ENCODE results near the gene ALKBH7.
"Not testable (repeated sequence)": the region's sequence is repeated elsewhere in the genome, so short reads cannot be mapped to it uniquely, and the experiment has no call there.

The ALKBH7 gene

DNA sequence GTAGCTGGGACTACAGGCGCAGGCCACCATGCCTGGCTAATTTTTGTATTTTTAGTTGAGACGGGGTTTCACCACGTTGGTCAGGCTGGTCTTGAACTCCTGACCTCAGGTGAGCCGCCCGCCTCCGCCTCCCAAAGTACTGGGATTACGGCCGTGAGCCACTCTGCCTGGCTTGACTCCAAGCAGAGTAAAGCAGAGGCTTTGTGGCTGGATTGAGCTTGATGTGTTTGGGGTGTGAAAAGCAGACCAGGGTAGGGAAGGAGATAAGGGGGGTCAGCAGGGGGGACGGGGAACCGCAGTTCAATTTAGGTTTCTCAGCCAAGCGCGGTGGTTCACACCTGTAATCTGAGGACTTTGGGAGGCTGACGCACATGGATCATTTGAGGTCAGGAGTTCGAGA lies 15.4 kb upstream of the ALKBH7 start:
- H3K9me3 Mint-ChIP-seq: no peaks in the 10 kb centered on the region
- no peaks in the 10 kb centered on the region for H3K27me3 Mint-ChIP-seq (ENCODE audit: low read depth)
- peaks cover under 1% of the 10 kb centered on the region for H3K4me1 Mint-ChIP-seq (ENCODE audit: low read depth)
- no peak overlapping the region for H3K27ac Mint-ChIP-seq
- peaks cover 2% of the 10 kb centered on the region for H3K36me3 Mint-ChIP-seq (ENCODE audit: low read depth)
- H3K4me3 Mint-ChIP-seq: no peak overlapping the region
- DNase-seq (ENCODE audit: low spot score): no peak

DNA sequence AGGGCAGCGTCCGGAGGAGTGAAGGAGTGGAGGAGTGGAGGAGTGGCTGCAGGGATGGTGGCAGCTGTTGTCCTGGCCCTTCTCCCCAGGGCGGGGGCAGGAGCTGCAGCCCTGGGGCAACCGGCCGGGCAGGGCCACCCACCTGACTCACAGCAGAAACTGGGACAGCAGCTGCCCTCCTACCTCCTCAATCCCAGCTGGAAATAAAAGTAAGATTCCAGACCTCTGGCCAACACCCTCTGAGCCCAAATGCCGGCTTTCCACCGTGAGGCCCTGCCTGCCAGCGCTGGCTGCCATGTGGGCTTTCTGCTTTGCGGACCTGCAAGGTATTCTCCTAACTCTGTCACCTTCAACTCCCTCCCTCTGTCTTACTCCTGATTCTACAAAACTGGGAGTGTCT lies 14.6 kb upstream of the ALKBH7 start:
- no peaks in the 10 kb centered on the region for H3K27me3 Mint-ChIP-seq (ENCODE audit: low read depth)
- H3K4me1 Mint-ChIP-seq (ENCODE audit: low read depth): peaks cover 8% of the 10 kb centered on the region
- H3K4me3 Mint-ChIP-seq: no peak overlapping the region
- no peaks in the 10 kb centered on the region for H3K9me3 Mint-ChIP-seq
- peaks cover 9% of the 10 kb centered on the region for H3K36me3 Mint-ChIP-seq (ENCODE audit: low read depth)
- no peak overlapping the region for H3K27ac Mint-ChIP-seq
- DNase-seq (ENCODE audit: low spot score): no peak

- Mint-ChIP-seq H3K4me3 (no peak overlapping the region), H3K27ac (no peak overlapping the region)
These were observed 12.8 kb upstream of the ALKBH7 start for GRCh38 chr19:6359568-6360341.

GRCh38 chr19:6360445-6360844 lies 12.1 kb upstream of the ALKBH7 start:
- not testable (repeated sequence) for H3K9me3 Mint-ChIP-seq; H3K27ac Mint-ChIP-seq; H3K27me3 Mint-ChIP-seq (ENCODE audit: low read depth); DNase-seq (ENCODE audit: low spot score)
- Mint-ChIP-seq H3K36me3 (ENCODE audit: low read depth) (peaks cover 22% of the 10 kb centered on the region), H3K4me1 (ENCODE audit: low read depth) (peaks cover 11% of the 10 kb centered on the region), H3K4me3 (peak overlapping the region; percentile 57)

More at GRCh38 chr19:6359568-6360341, 12.8 kb upstream of the ALKBH7 start:
- H3K27me3 Mint-ChIP-seq (ENCODE audit: low read depth): no peaks in the 10 kb centered on the region
- DNase-seq (ENCODE audit: low spot score): no peak
- H3K36me3 Mint-ChIP-seq (ENCODE audit: low read depth): peaks cover 17% of the 10 kb centered on the region
- H3K9me3 Mint-ChIP-seq: no peaks in the 10 kb centered on the region
- peaks cover 11% of the 10 kb centered on the region for H3K4me1 Mint-ChIP-seq (ENCODE audit: low read depth)

DNA sequence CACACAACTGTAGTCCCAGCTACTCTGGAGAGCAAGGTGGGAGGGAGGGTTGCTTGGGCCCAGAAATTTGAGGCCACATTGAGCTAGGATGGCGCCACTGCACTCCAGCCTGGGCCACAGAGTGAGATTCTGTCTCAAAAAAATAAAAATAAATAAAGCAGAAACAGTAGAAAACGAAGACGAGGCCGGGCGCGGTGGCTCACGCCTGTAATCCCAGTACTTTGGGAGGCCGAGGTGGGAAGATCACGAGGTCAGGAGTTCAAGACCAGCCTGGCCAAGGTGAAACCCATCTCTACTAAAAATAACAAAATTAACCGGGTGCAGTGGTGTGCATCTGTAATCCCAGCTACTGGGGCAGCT lies 11.8 kb upstream of the ALKBH7 start:
- peak overlapping the region; percentile 100 for H3K27ac Mint-ChIP-seq

DNA sequence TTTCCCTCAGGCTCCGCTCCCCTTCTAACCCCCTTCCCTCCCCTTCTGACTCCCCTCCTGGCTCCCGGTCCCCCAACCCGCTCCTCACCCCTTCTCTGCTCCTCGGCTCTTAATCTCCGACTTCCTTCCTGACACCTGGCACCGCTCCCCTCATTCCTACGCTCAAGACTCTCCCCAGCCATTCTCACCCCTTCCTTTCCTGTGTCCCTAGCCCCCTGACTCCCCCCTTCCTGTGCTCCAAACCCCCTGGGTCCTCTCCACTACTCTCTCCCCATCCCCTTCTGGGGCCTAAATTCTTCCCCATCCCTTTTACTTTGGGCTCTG lies 10.6 kb upstream of the ALKBH7 start:
- H3K9me3 Mint-ChIP-seq: no peaks in the 10 kb centered on the region
- H3K27ac Mint-ChIP-seq: peak overlapping the region; percentile 100
- peaks cover 34% of the 10 kb centered on the region for H3K36me3 Mint-ChIP-seq (ENCODE audit: low read depth)
- peaks cover 11% of the 10 kb centered on the region for H3K4me1 Mint-ChIP-seq (ENCODE audit: low read depth)
- H3K27me3 Mint-ChIP-seq (ENCODE audit: low read depth): no peaks in the 10 kb centered on the region
- H3K4me3 Mint-ChIP-seq: peak overlapping the region; percentile 99
- no peak for DNase-seq (ENCODE audit: low spot score)

More for the DNA sequence above, 11.8 kb upstream of the ALKBH7 start:
- not testable (repeated sequence) for H3K27me3 Mint-ChIP-seq (ENCODE audit: low read depth); H3K9me3 Mint-ChIP-seq; DNase-seq (ENCODE audit: low spot score)
- Mint-ChIP-seq H3K36me3 (ENCODE audit: low read depth) (peaks cover 26% of the 10 kb centered on the region), H3K4me3 (peak overlapping the region; percentile 99), H3K4me1 (ENCODE audit: low read depth) (peaks cover 11% of the 10 kb centered on the region)

DNA sequence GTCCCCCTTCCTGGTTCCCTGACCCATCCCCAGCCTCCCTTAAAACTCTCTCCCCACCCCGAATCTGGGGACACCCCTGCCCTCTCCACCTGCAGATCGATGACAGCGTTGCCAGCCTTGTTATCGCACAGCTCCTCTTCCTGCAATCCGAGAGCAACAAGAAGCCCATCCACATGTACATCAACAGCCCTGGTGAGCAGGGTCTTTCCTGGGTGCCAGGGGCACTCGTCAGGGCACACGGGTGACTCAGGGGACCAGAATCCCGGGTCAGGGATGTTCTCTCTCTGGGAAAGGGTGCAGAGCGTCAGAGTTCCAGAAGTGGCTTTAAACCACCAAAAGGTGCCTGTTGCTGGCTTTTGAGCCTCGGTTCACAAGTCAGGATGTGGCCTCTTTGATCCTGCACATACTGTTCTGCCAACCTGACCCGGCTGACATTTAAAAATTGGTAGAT lies 10.2 kb upstream of the ALKBH7 start:
- Mint-ChIP-seq H3K36me3 (ENCODE audit: low read depth) (peaks cover 36% of the 10 kb centered on the region), H3K4me3 (peak overlapping the region; percentile 99), H3K9me3 (no peaks in the 10 kb centered on the region), H3K27ac (peak overlapping the region; percentile 100), H3K27me3 (ENCODE audit: low read depth) (no peaks in the 10 kb centered on the region), H3K4me1 (ENCODE audit: low read depth) (peaks cover 11% of the 10 kb centered on the region)
- peak; percentile 18 for DNase-seq (ENCODE audit: low spot score)

GRCh38 chr19:6364353-6364752 lies 8.2 kb upstream of the ALKBH7 start:
- DNase-seq (ENCODE audit: low spot score): no peak
- peaks cover 48% of the 10 kb centered on the region for H3K36me3 Mint-ChIP-seq (ENCODE audit: low read depth)
- peak overlapping the region; percentile 67 for H3K27ac Mint-ChIP-seq
- H3K4me1 Mint-ChIP-seq (ENCODE audit: low read depth): peaks cover 11% of the 10 kb centered on the region
- H3K4me3 Mint-ChIP-seq: peak overlapping the region; percentile 29
- H3K27me3 Mint-ChIP-seq (ENCODE audit: low read depth): no peaks in the 10 kb centered on the region
- no peaks in the 10 kb centered on the region for H3K9me3 Mint-ChIP-seq

- H3K9me3 Mint-ChIP-seq: no peaks in the 10 kb centered on the region
- H3K4me3 Mint-ChIP-seq: peak overlapping the region; percentile 88
- peaks cover 16% of the 10 kb centered on the region for H3K4me1 Mint-ChIP-seq (ENCODE audit: low read depth)
- peaks cover 13% of the 10 kb centered on the region for H3K36me3 Mint-ChIP-seq (ENCODE audit: low read depth)
- peak overlapping the region; percentile 91 for H3K27ac Mint-ChIP-seq
- H3K27me3 Mint-ChIP-seq (ENCODE audit: low read depth): no peaks in the 10 kb centered on the region
- DNase-seq (ENCODE audit: low spot score): peak; percentile 98
These were observed 660 bp downstream of the ALKBH7 start for GRCh38 chr19:6373096-6373812.

GRCh38 chr19:6373813-6374108 lies 1.2 kb downstream of the ALKBH7 start:
- no peak for DNase-seq (ENCODE audit: low spot score)
- H3K9me3 Mint-ChIP-seq: no peaks in the 10 kb centered on the region
- peak overlapping the region; percentile 91 for H3K27ac Mint-ChIP-seq
- peaks cover 16% of the 10 kb centered on the region for H3K4me1 Mint-ChIP-seq (ENCODE audit: low read depth)
- peak overlapping the region; percentile 88 for H3K4me3 Mint-ChIP-seq
- no peaks in the 10 kb centered on the region for H3K27me3 Mint-ChIP-seq (ENCODE audit: low read depth)
- peaks cover 14% of the 10 kb centered on the region for H3K36me3 Mint-ChIP-seq (ENCODE audit: low read depth)

DNA sequence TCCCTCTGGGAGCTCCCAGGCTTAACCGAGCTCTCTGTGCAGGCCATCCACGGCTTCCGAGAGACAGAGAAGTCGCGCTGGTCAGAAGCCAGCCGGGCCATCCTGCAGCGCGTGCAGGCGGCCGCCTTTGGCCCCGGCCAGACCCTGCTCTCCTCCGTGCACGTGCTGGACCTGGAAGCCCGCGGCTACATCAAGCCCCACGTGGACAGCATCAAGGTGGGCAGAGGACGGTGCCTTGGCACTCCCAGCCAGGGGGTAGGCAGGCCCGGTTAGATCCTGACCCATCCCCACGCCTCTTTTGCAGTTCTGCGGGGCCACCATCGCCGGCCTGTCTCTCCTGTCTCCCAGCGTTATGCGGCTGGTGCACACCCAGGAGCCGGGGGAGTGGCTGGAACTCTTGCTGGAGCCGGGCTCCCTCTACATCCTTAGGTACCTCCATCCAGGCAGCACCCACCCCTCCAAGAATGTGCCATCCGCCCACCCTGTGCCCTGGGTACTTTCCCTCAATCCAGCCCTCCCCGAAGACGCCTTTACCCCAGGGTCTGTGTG lies 1.6 kb downstream of the ALKBH7 start:
- H3K27me3 Mint-ChIP-seq (ENCODE audit: low read depth): no peaks in the 10 kb centered on the region
- peak overlapping the region; percentile 88 for H3K4me3 Mint-ChIP-seq
- peaks cover 16% of the 10 kb centered on the region for H3K4me1 Mint-ChIP-seq (ENCODE audit: low read depth)
- no peak overlapping the region for H3K27ac Mint-ChIP-seq
- DNase-seq (ENCODE audit: low spot score): no peak
- peaks cover 13% of the 10 kb centered on the region for H3K36me3 Mint-ChIP-seq (ENCODE audit: low read depth)
- no peaks in the 10 kb centered on the region for H3K9me3 Mint-ChIP-seq

- Mint-ChIP-seq H3K4me1 (ENCODE audit: low read depth) (peaks cover 12% of the 10 kb centered on the region), H3K36me3 (ENCODE audit: low read depth) (peaks cover 12% of the 10 kb centered on the region), H3K9me3 (no peaks in the 10 kb centered on the region), H3K27ac (no peak overlapping the region), H3K4me3 (no peak overlapping the region), H3K27me3 (ENCODE audit: low read depth) (no peaks in the 10 kb centered on the region)
- DNase-seq (ENCODE audit: low spot score): no peak
These were observed 2.3 kb downstream of the ALKBH7 start for GRCh38 chr19:6374711-6375410.

GRCh38 chr19:6375411-6376010 lies 2.9 kb downstream of the ALKBH7 start, which contains the start of gene PSPN:
TSS of gene PSPN (minus strand) at chr19:6375933. CDS start at chr19:6375849, 84 bp downstream.
- Mint-ChIP-seq H3K4me1 (ENCODE audit: low read depth) (peaks cover 11% of the 10 kb centered on the region), H3K9me3 (no peaks in the 10 kb centered on the region), H3K27me3 (ENCODE audit: low read depth) (no peaks in the 10 kb centered on the region), H3K4me3 (no peak within 1 kb of the TSS), H3K36me3 (ENCODE audit: low read depth) (peaks cover 18% of the 10 kb centered on the region), H3K27ac (no peak within 1 kb of the TSS)
- DNase-seq (ENCODE audit: low spot score): no peak

Data from T-helper 2 cell treated with Interferon-gamma antibody and Interleukin-4, amounts not matched to agents 5 μg/mL and 100 μg/mL, for 36 hours (primary cell).